Measurements from ENCODE around the gene SLC2A6. TPM values are rescaled to one million over a fixed set of nuclear protein-coding genes. Genes with fewer than 3 reads are reported as not detected.

SLC2A6 gene
- total RNA-seq, 1 donor from 2014 or later, result 10.5 TPM

GRCh38 chr9:133514460-133515239 is 35.8 kb upstream of the SLC2A6 start:
- TF ChIP-seq, protein P1, sequence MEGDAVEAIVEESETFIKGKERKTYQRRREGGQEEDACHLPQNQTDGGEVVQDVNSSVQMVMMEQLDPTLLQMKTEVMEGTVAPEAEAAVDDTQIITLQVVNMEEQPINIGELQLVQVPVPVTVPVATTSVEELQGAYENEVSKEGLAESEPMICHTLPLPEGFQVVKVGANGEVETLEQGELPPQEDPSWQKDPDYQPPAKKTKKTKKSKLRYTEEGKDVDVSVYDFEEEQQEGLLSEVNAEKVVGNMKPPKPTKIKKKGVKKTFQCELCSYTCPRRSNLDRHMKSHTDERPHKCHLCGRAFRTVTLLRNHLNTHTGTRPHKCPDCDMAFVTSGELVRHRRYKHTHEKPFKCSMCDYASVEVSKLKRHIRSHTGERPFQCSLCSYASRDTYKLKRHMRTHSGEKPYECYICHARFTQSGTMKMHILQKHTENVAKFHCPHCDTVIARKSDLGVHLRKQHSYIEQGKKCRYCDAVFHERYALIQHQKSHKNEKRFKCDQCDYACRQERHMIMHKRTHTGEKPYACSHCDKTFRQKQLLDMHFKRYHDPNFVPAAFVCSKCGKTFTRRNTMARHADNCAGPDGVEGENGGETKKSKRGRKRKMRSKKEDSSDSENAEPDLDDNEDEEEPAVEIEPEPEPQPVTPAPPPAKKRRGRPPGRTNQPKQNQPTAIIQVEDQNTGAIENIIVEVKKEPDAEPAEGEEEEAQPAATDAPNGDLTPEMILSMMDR (IDR thresholded peaks at IDR 0.05), result no peak
- no peak overlapping the region for H3K4me3 ChIP-seq
- ATAC-seq, result no peak
- H3K27me3 ChIP-seq (ENCODE audit: low read depth), result peaks cover 8% of the 10 kb centered on the region
- intact Hi-C loops (cut with DNase I), result no loop called here
- H3K4me1 ChIP-seq, result peaks cover 11% of the 10 kb centered on the region
- no peak overlapping the region for H3K27ac ChIP-seq
- H3K9me3 ChIP-seq, result no peaks in the 10 kb centered on the region
- DNase-seq, result no peak
- H3K36me3 ChIP-seq, result no peaks in the 10 kb centered on the region

- H3K9me3 ChIP-seq, result no peaks in the 10 kb centered on the region
- H3K4me3 ChIP-seq, result no peak overlapping the region
- TF ChIP-seq, protein P1 (IDR thresholded peaks at IDR 0.05), result no peak
- ATAC-seq, result no peak
- H3K36me3 ChIP-seq, result no peaks in the 10 kb centered on the region
- no peak for DNase-seq
- peak overlapping the region; percentile 41 for H3K27ac ChIP-seq
- H3K4me1 ChIP-seq, result peaks cover 19% of the 10 kb centered on the region
- peaks cover 8% of the 10 kb centered on the region for H3K27me3 ChIP-seq (ENCODE audit: low read depth)
- intact Hi-C loops (cut with DNase I), result no loop called here
Observed at GRCh38 chr9:133513214-133514100, 34.6 kb upstream of the SLC2A6 start.

DNA sequence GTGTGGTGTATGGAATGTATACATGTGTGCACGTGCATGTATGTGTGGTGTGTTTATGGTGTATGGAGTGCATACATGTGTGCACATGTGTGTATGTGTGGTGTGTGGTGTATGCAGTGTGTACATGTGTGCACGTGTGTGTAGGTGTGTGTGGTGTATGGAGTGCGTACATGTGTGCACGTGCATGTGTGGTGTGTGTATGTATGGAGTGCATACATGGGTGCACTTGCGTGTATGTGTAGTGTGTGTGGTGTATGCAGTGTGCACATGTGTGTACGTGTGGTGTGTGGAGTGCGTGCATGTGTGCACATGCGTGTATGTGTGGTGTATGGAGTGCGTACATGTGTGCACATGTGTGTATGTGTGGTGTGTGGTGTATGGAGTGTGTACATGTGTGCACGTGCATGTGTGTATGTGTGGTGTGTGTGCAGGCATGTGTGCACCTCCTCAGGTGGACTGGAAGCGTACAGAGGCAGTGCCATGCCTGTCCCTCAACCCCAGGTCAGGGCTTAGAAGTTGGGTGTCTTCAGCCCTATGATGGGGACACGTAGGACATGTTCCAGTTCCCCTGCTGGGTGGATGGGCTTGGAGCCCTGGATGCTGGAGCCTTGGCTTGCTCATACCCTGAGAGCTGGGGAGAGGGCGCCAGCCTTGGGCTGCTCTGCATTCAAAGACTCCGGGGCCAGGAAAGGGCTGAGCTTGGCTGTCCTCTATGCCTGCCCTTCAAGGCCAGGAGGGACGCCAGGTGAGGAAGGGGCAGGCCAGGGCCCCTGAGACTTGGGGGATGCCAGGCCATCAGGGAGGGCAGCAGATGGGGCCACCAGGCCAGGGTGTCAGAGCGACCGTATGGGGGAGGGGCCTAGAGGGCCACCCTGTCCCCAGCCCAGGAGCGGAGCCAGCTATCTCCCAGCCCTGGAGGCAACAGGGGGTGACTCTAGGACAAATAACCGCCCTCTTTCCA is 33.6 kb upstream of the SLC2A6 start:
- intact Hi-C loops (cut with DNase I), result no loop called here
- no peak for ATAC-seq
- no peaks in the 10 kb centered on the region for H3K36me3 ChIP-seq
- H3K27ac ChIP-seq, result no peak overlapping the region
- peaks cover 8% of the 10 kb centered on the region for H3K27me3 ChIP-seq (ENCODE audit: low read depth)
- TF ChIP-seq, protein P1 (IDR thresholded peaks at IDR 0.05), result no peak
- H3K9me3 ChIP-seq, result no peaks in the 10 kb centered on the region
- no peak for DNase-seq
- no peak overlapping the region for H3K4me3 ChIP-seq
- peaks cover 19% of the 10 kb centered on the region for H3K4me1 ChIP-seq

DNA sequence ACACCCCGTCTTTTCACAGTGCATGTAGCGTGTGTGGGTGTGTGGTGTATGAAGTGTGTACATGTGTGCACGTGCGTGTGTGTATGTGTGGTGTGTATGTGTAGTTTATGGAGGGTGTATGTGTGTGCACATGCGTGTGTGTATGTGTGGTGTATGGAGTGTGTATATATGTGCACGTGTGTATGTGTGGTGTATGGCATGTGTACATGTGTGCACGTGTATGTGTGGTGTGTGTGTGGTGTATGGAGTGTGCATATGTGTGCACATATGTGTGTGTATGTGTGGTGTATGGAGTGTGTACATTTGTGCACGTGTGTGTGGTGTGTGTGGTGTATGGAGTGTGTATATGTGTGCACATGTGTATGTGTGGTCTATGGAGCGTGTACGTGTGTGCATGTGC is 32.7 kb upstream of the SLC2A6 start:
- H3K36me3 ChIP-seq, result no peaks in the 10 kb centered on the region
- no peak overlapping the region for H3K27ac ChIP-seq
- peaks cover 8% of the 10 kb centered on the region for H3K27me3 ChIP-seq (ENCODE audit: low read depth)
- ATAC-seq, result no peak
- no peak overlapping the region for H3K4me3 ChIP-seq
- H3K4me1 ChIP-seq, result peaks cover 24% of the 10 kb centered on the region
- H3K9me3 ChIP-seq, result no peaks in the 10 kb centered on the region
- no peak for DNase-seq
- TF ChIP-seq, protein P1 (IDR thresholded peaks at IDR 0.05), result no peak
- intact Hi-C loops (cut with DNase I), result no loop called here
